OCI-LY7 (cell line): Measurements from ENCODE around the gene LZTS3. TPM values are rescaled to one million over a fixed set of nuclear protein-coding genes. Genes with fewer than 3 reads are reported as not detected.

Experiments
- BruUV-seq: library from RNA; stranded (reverse); fragments of 400-500 nt; replicated peaks from 2 replicates; lab custom pipeline; 2021; lab: Mats Ljungman, UMichigan
- CTCF ChIA-PET: fragments of 300-600 bp; sonication (Branson Sonifier 250); formaldehyde crosslinking; loops from one replicate; lab custom pipeline; 2022; ENCODE audit warnings: antibody characterized with exemption; ENCODE audit not compliant: unreplicated experiment; lab: Charles Lee
- POLR2A ChIA-PET: fragments of 300-600 bp; sonication (Branson Sonifier 250); formaldehyde crosslinking; loops from one replicate; lab custom pipeline; 2022; ENCODE audit warnings: antibody characterized with exemption; lab: Charles Lee
- DNase-seq: peaks from one replicate; pipeline ENCODE4 v3.0.0-alpha.2; 2015; ENCODE audit warnings: low spot score
- H2AFZ ChIP-seq: fragments of 200-600 bp; sonication (generic), shearing (Covaris generic); 2 replicates; pipeline ENCODE4 v1.6.1; 2014; ENCODE audit warnings: mild to moderate bottlenecking, antibody characterized with exemption, low read length, moderate library complexity
- H3K27ac ChIP-seq: fragments of 200-600 bp; sonication (generic); 2 replicates; pipeline ENCODE4 v1.5.1; 2014; ENCODE audit warnings: mixed run types, low read depth, mild to moderate bottlenecking, moderate library complexity, low read length, inconsistent platforms; ENCODE audit not compliant: poor library complexity, severe bottlenecking
- H3K36me3 ChIP-seq: fragments of 200-600 bp; sonication (generic); 2 replicates; pipeline ENCODE4 v1.6.1; 2014; ENCODE audit warnings: mild to moderate bottlenecking, antibody characterized with exemption, low read length, moderate library complexity, mixed read lengths; ENCODE audit not compliant: insufficient read depth
- H3K4me1 ChIP-seq: fragments of 200-600 bp; sonication (generic); 2 replicates; pipeline ENCODE4 v1.5.1; 2014; ENCODE audit warnings: mild to moderate bottlenecking, low read length; ENCODE audit not compliant: insufficient read depth, poor library complexity, severe bottlenecking
- H3K4me2 ChIP-seq: fragments of 200-600 bp; sonication (generic); 2 replicates; pipeline ENCODE4 v1.6.1; 2014; ENCODE audit warnings: mild to moderate bottlenecking, low read length
- H3K4me3 ChIP-seq: fragments of 200-600 bp; sonication (generic); 2 replicates; pipeline ENCODE4 v1.5.1; 2014; ENCODE audit warnings: mild to moderate bottlenecking, low read depth, low read length; ENCODE audit not compliant: poor library complexity, severe bottlenecking
- H3K79me2 ChIP-seq: fragments of 200-600 bp; sonication (generic); 2 replicates; pipeline ENCODE4 v1.6.1; 2016; ENCODE audit warnings: low read depth, mild to moderate bottlenecking, low read length, moderate library complexity, mixed read lengths; ENCODE audit not compliant: insufficient read depth
- H3K9me2 ChIP-seq: fragments of 200-600 bp; sonication (generic); 2 replicates; pipeline ENCODE4 v1.6.1; 2016; ENCODE audit warnings: mild to moderate bottlenecking, low read length, mixed read lengths; ENCODE audit not compliant: insufficient read depth
- H3K9me3 ChIP-seq: fragments of 200-600 bp; sonication (generic); 2 replicates; pipeline ENCODE4 v1.6.1; 2014; ENCODE audit warnings: mild to moderate bottlenecking, mixed run types, low read length, mixed read lengths
- H4K20me1 ChIP-seq: fragments of 200-600 bp; sonication (generic); 2 replicates; pipeline ENCODE4 v1.6.1; 2014; ENCODE audit warnings: mild to moderate bottlenecking, antibody characterized with exemption, low read length, moderate library complexity, mixed read lengths; ENCODE audit not compliant: insufficient read depth
- EZH2phosphoT487 ChIP-seq: fragments of 200-600 bp; sonication (generic); IDR thresholded peaks from 2 replicates; pipeline ENCODE4 v1.6.1; 2018; ENCODE audit warnings: low read depth, borderline replicate concordance, mild to moderate bottlenecking, mixed run types, antibody characterized with exemption, low read length, moderate library complexity, mixed read lengths
- intact Hi-C: fragments of 100-400 bp; cut with micrococcal nuclease; formaldehyde crosslinking; loops from one replicate; pipeline ENCODE4 v1.10.0; 2022; ENCODE audit not compliant: unreplicated experiment
- total RNA-seq, 2 experiments: library from RNA; depleted of rRNA in 1 of 2; stranded (reverse); fragments of >200 nt in 1 of 2; shearing (Covaris generic) in 1 of 2; gene quantifications; 2 replicates each; pipeline ENCODE4 v1.2.3, GENCODE V29; 2014 to 2022
- TF ChIP-seq, protein P1 (sequence below): fragments of 200-600 bp; sonication (generic); conservative IDR thresholded peaks from 2 replicates; pipeline ENCODE4 v1.5.1; 2014; ENCODE audit warnings: mild to moderate bottlenecking, antibody characterized with exemption, low read length, moderate library complexity, mixed read lengths

The LZTS3 gene
- total RNA-seq, 2 experiments from 2014 or later = 4.7 to 5.0 TPM

DNA sequence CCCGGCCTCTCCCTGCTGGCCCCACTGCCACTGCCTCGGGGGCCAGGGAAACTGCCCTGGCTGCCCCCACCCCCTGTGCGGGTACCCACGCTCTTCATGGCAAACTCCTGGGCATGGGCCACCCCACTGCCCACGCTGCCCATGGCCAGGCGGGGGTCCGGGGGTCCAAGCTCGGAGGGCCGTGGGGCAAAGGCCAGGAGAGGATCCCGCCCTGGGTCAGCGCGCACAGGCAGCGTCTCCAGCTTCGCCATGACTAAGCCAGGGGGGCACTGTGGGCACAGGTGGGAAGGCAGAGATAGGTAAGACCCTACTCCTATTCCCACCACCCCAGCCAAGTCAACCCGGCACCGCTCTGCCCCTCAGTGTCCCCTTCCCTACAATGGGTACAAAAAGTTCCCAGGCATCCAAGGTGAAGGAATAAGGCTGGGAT, 6.4 kb downstream of the LZTS3 start:
- no TSS peak for BruUV-seq
- Histone ChIP-seq H3K4me2 (no peak overlapping the region), H3K79me2 (no peaks in the 10 kb centered on the region), H3K4me3 (no peak overlapping the region), H3K4me1 (peaks cover 10% of the 10 kb centered on the region), H3K27ac (no peak overlapping the region), H3K9me3 (no peaks in the 10 kb centered on the region), H2AFZ (no peak overlapping the region), H3K36me3 (no peaks in the 10 kb centered on the region), H4K20me1 (no peaks in the 10 kb centered on the region), H3K9me2 (no peaks in the 10 kb centered on the region)
- DNase-seq = no peak
- ChIA-PET POLR2A (no interaction called here), CTCF (no interaction called here)
- TF ChIP-seq, protein P1, sequence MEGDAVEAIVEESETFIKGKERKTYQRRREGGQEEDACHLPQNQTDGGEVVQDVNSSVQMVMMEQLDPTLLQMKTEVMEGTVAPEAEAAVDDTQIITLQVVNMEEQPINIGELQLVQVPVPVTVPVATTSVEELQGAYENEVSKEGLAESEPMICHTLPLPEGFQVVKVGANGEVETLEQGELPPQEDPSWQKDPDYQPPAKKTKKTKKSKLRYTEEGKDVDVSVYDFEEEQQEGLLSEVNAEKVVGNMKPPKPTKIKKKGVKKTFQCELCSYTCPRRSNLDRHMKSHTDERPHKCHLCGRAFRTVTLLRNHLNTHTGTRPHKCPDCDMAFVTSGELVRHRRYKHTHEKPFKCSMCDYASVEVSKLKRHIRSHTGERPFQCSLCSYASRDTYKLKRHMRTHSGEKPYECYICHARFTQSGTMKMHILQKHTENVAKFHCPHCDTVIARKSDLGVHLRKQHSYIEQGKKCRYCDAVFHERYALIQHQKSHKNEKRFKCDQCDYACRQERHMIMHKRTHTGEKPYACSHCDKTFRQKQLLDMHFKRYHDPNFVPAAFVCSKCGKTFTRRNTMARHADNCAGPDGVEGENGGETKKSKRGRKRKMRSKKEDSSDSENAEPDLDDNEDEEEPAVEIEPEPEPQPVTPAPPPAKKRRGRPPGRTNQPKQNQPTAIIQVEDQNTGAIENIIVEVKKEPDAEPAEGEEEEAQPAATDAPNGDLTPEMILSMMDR = no peak
- TF ChIP-seq EZH2phosphoT487 = no peak
- intact Hi-C loops = no loop called here

DNA sequence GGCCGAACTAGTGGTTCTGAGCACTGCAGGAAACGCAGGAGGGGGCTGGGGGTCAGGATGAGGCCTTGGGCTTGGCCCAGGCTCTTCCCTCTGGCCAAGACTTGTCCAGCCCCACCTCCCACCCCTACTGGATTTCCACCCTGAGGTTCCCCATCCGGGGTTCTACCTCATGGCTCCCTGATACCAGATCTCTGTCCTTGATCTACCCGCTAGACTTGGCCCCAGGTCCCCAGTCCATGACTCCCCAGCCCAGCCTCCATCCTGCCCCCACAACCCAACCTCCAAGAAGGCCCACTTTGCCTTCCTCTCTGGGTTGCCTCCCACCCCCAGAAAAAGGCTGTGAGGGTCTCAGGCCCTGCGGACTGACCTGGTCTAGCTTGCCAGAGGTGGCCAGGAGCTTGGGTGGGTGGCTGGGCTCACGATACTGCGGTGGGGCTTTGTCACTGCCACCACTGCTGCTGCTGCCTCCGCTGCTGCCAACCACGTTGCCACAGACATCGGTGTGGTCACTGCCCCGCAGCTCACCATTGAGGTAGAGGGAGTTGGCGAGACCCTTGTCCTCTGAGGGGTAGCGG, 6.9 kb downstream of the LZTS3 start:
- POLR2A ChIA-PET = no interaction called here
- no peak for DNase-seq
- H3K9me2 ChIP-seq = no peaks in the 10 kb centered on the region
- H3K9me3 ChIP-seq = no peaks in the 10 kb centered on the region
- no peaks in the 10 kb centered on the region for H4K20me1 ChIP-seq
- no peaks in the 10 kb centered on the region for H3K79me2 ChIP-seq
- no peak overlapping the region for H2AFZ ChIP-seq
- no peak overlapping the region for H3K27ac ChIP-seq
- no peak overlapping the region for H3K4me2 ChIP-seq
- peaks cover 10% of the 10 kb centered on the region for H3K4me1 ChIP-seq
- H3K36me3 ChIP-seq = no peaks in the 10 kb centered on the region
- intact Hi-C loops = no loop called here
- no peak overlapping the region for H3K4me3 ChIP-seq
- CTCF ChIA-PET = no interaction called here
- BruUV-seq = no TSS peak
- TF ChIP-seq, protein P1 = no peak
- no peak for TF ChIP-seq EZH2phosphoT487

DNA sequence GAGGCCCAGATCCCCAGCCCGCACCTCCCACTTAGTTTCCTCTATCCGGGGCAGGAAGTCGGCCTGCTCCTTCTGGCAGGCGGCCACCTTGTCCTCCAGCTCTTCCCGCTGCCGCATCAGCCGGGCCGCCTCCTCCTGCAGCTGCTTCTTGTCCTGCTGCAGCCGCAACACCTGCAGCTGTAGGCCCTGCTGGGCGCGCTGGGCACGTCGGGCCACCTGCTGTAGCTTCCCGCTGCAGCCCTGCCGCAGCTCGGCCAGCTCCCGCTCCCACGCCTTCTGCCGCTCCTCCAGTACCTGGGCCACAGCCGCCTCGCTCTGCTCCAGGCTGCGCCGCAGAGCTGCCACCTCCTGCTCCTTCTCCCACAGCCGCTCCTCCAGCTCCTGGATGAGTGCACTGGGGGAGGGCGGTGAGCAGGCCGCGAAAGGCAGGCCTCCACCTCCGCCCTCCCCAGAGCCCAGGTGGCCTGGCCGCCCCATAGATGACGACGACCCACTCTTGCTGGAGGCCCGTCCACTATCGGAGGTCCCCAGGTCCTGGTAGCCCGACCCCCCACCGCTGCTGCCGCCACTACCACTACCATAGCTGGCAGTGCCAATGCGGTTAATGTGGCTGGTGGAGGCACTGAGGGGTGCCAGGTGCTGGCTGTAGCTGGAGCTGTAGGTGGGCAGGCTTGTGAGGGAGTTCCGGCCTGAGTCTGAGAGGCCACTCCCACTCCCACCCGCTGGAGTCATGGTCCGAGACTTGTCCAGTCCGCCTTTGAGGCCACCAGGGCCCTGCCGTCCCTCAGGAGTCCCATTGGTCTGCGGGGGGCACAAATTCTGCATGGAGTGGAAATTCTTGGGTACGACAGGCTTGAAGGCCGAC, 7.6 kb downstream of the LZTS3 start:
- Histone ChIP-seq H3K4me1 (peaks cover 13% of the 10 kb centered on the region), H3K36me3 (no peaks in the 10 kb centered on the region), H4K20me1 (no peaks in the 10 kb centered on the region), H3K4me3 (no peak overlapping the region), H3K9me2 (no peaks in the 10 kb centered on the region), H3K79me2 (no peaks in the 10 kb centered on the region), H3K27ac (no peak overlapping the region), H3K9me3 (no peaks in the 10 kb centered on the region), H3K4me2 (no peak overlapping the region), H2AFZ (no peak overlapping the region)
- TF ChIP-seq, protein P1 = no peak
- no peak for TF ChIP-seq EZH2phosphoT487
- POLR2A ChIA-PET = no interaction called here
- no TSS peak for BruUV-seq
- CTCF ChIA-PET = no interaction called here
- intact Hi-C loops = no loop called here
- DNase-seq = no peak
